Right lung (tissue), 5 donors: ENCODE measurements around the gene KCNQ1OT1. TPM values are rescaled to one million over a fixed set of nuclear protein-coding genes. Genes with fewer than 3 reads are reported as not detected.
"Not testable (repeated sequence)": the region's sequence is repeated elsewhere in the genome, so short reads cannot be mapped to it uniquely, and the experiment has no call there.

ENCODE experiments used
- DNase-seq, 2 donors: peaks; one replicate each; pipeline ENCODE4 v3.0.0-alpha.2; 2013
- polyA plus RNA-seq, 5 donors: library from polyadenylated mRNA; unstranded; fragments of 120-200 nt; gene quantifications; one replicate each; pipeline versions ENCODE4 v1.2.1 to v1.2.3, GENCODE V29; 2013; ENCODE audit warnings: inconsistent platforms in 1 of 5, low replicate concordance in 1 of 5; ENCODE audit not compliant: insufficient read length in 5 of 5, insufficient read depth in 1 of 5

KCNQ1OT1 gene
- polyA plus RNA-seq, 5 donors: 1.3 to 3.1 (median 2.5) TPM

GRCh38 chr11:2655016-2655719 is 44.6 kb downstream of the KCNQ1OT1 start:
- DNase-seq: no peak

DNA sequence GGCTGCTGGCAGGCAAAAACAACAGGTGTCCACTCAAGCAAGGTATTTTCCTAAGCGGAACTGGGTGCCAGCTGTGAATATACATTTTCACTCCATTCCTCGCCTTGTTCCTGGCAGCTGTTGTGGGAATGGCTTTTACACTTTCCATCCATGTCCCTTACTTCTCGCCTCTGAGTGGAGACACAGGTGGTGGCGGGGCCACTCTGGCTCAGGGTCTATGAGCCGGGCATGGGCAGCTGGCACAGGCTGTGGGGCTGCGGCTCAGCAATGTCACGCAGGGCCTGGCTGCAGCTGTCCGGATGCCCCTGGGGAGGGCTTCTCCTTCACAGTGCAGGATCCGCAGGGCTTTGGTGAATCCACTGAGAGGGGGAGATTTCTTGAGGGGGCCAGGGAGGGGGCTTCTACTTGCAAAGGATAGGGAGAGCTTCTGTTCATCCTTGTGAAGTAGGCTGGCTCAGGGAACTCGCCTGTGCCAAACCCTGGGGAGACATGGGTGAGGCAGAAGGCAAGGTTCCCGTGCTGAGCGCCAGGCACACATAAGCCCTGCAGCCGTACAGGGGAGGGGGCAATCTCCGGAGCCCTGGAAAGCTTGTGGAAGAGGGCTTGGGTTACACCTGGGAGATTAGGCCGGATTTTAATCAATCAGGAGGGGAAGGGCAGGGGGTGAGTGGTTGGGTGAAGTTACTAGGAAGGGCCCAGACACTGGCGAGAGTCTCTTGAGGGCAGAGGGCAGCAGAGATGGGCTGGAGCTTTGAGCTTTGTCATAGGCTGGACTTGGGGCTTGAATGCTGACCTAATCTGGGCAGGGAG is 45.7 kb downstream of the KCNQ1OT1 start:
- DNase-seq: no peak

GRCh38 chr11:2653198-2653551 is 46.6 kb downstream of the KCNQ1OT1 start:
- peak; percentile 43 to 55 for DNase-seq

DNA sequence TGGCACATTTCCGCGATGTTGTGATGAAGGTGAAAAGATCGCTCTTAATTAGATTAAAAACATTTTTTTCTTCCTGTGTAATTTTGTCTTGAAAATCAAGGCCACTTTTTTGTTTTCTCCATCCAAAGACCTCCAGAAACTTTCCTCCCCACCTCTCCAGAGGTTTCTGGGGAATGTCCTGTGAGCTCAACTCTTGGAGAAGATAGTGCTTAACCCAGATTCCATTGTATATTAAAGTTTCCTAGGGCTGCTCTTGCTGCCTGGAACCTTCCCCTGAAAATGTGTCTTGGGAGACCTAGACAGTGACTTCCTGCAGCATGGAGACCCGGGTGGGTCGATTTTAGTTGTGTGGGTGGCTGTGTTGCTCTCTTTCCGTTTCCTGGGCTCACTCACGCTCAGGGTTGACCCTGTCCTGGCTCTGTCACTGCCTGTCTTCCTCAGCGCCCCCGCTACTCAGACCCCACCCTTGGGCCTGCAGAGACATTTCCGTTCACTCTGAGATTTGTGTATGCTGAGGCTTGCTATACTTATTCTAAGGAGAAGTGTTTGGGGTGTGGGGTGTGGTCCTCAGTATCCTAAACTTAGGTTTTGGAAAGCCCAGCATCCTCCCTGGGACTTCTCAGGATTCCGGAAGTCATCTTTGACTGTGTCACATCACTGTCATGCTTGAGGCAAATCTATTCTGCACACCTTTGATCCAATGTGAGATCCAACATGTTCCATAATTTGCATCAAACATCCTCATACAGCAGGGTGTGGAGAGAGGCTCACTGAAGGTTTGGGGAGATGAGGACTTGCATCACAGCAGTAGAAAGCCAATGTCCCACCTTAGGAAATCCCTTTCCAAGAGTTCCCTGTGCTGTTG is 47.2 kb downstream of the KCNQ1OT1 start:
- no peak for DNase-seq

- no peak for DNase-seq
Measured at GRCh38 chr11:2651826-2652271, 47.9 kb downstream of the KCNQ1OT1 start.

- DNase-seq: no peak
Measured at GRCh38 chr11:2651054-2651617, 48.7 kb downstream of the KCNQ1OT1 start.

DNA sequence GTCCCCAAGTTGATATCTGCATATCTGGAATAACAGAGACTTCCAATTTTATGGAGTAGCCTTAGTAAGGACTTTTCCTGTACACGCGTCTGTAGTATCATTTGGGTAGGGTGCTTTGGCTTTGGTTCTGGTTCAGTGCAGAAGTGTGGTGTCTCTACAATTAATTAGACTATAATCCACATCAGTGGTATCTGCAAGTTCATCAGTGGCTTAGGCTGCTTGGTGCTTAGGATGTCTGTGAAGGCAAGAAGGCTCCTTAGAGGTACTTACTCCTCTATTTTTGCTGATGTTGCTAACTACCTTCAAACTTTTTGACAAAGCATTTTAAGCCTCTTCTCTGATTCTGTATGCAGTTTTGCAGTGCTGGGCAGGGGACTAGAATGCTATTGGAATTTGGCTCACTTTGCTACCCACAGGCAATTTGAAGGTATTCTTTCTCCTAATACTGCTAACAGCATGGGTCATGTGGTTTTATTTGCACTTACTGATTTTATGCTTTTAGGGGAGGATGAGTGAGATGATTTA is 49.4 kb downstream of the KCNQ1OT1 start:
- DNase-seq: no peak

GRCh38 chr11:2649848-2650247 is 49.9 kb downstream of the KCNQ1OT1 start:
- no peak for DNase-seq

DNA sequence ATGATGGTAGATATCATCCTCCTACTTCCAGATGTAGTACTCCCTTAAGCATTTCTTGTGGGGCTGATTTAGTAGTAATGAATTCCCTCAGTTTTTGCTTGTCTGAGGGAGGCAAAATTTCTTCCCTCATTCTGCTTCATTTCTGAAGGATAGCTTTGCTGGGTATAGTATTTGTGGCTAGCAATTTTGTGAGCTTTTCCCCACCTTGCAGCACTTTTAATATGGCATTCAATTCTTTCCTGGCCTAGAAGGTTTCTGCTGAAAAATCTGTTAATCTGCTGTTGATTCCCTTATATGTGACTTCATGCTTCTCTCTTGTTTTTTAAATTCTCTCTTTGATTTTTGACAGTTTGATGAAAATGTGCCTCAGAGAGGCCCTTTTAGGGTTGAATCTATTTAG is 50.4 kb downstream of the KCNQ1OT1 start:
- no peak for DNase-seq

DNA sequence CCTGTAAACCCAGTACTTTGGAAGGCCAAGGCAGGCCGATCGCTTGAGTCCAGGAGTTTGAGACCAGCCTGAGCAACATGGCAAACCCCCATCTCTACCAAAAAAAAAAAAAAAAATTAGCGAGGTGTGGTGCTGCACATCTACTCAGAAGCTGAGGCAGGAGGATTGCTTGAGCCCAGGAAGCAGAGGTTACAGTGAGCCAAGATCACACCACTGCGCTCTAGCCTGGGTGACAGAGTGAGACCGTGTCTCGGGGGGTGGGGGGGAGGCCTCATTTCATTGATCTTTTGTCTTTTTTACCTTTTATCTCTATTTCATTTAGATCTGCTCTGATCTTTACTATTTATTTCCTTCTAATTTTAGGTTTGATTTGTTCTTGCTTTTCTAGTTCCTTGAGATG is 51.8 kb downstream of the KCNQ1OT1 start:
- DNase-seq: no peak

- no peak for DNase-seq
Measured at GRCh38 chr11:2647167-2647566, 52.6 kb downstream of the KCNQ1OT1 start.

DNA sequence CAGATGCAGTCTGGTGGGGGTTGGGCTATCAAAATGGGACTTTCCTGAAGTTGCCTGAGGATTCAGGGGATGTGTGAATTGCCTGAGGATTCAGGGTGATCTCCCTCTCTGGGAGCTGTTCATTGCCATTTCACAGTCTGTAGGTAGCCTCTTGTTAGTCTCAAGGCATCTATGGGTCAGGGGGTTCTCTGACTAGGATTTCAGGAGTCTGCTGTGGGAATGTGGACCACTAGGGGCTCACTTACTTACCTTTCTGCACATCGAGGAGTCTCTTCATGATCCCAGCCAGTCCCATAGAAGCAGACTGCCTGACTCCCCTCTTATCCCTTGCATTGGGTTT is 54.0 kb downstream of the KCNQ1OT1 start:
- no peak for DNase-seq

DNA sequence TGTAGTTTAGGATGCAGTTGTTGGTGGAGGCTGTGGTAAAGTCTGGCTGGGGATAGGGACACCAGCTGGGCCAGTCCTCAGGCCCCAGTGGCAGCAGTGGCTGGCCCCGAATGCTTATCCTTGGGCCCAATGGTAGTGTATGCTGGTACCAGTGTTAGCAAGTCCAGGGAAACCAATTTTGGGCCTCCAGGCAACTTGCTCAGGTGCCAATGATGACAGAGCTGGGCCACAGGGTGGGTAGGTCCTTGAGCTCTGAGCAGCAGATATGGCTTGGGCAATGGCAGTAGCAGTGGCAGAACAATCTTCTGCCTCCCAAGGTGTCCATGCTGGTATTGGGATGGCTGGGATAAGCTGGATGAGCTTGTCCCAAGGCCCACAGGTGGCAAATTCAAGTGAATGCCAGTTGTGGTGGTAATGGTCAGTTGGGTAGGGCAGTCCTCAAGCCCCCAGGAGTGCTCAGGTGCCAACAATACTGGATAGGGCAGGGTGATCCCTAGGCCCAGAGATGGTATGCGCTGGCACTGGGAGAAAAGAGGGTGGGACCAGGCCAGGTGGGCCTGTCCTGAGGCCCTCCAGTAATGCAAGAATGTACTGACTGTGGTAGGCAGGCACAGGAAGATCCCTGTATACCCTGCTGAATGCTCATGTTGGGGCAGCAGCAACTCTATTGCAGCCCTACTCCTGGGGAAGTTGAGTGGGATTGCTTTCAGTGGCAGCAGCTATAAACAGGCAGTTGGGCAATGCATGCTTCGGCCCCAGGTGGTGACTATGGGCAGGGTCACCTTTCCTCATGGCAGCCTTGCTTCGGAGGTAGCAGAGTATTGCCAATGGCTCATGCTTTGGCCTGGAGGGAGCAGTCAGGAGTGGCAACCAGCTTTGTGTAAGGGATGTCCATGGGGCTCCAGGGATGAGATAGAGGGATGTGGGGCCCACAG is 54.7 kb downstream of the KCNQ1OT1 start:
- DNase-seq: no peak

DNA sequence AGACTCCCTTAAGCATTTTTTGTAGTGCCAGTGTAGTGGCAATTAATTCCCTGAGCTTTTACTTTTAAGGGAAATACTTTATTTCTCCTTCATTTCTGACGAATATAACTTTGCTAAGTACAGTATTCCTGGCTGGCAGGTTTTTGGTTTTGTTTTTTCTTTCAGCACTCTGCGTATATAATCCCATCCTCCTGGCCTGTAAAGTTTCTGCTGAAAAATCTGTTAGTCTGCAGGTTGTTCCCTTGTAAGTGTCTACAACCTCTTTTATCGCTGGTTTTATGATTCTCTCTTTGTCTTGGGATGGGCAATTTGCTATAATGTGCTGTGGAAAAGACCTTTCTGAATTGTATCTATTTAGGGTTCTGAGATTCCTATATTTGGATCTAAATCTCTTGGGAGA is 56.0 kb downstream of the KCNQ1OT1 start:
- DNase-seq: no peak

- no peak for DNase-seq
Measured at GRCh38 chr11:2641623-2642022, 58.2 kb downstream of the KCNQ1OT1 start.

DNA sequence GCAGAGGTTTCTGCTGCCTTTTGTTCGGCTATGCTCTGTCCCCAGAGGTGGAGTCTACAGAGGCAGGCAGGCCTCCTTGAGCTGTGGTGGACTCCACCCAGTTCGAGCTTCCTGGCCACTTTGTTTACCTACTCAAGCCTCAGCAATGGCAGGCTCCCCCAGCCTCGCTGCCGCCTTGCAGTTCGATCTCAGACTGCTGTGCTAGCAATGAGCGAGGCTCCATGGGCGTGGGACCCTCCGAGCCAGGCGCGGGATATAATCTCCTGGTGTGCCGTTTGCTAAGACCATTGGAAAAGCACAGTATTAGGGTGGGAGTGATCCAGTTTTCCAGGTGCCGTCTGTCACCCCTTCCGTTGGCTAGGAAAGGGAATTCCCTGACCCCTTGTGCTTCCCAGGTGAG is 60.0 kb downstream of the KCNQ1OT1 start:
- not testable (repeated sequence) for DNase-seq

DNA sequence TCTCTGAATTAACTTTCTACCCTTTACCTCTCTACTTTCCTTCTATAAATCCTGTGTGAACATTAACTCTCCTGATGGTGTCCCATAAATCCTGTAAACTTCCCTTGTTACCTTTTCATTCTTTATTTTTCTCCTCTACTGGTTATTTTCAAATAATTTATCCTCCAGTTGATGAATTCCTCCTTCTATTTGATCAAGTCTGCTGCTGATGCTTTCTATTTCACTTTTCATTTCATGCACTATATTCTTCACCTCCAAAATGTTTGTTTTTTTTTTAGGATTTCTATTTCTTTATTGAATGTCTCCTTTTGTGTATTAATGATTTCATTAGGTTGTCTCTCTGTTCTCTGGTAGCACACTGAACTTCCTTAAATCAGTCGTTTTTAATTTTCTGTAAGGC is 68.6 kb downstream of the KCNQ1OT1 start:
- DNase-seq: no peak

GRCh38 chr11:2630679-2631078 is 69.1 kb downstream of the KCNQ1OT1 start:
- DNase-seq: no peak

GRCh38 chr11:2625183-2625582 is 74.6 kb downstream of the KCNQ1OT1 start:
- DNase-seq: no peak

- no peak for DNase-seq
Measured at GRCh38 chr11:2621894-2622293, 77.9 kb downstream of the KCNQ1OT1 start.
